CD4-positive, alpha-beta T cell treated with Interleukin-4 for 1 hour (primary cell): ENCODE data around the gene CFAP107.

Experiments
- DNase-seq, 2 donors: peaks; one replicate each; pipeline ENCODE4 v3.0.0-alpha.2; 2020 to 2022

The CFAP107 gene

GRCh38 chr1:12745126-12745991 lies 641 bp upstream of the CFAP107 start:
- DNase-seq, result no peak

GRCh38 chr1:12748778-12749355 lies 2.9 kb downstream of the CFAP107 start:
- DNase-seq, result no peak

- DNase-seq, result no peak
These were observed 8.7 kb downstream of the CFAP107 start for GRCh38 chr1:12754738-12755137.

GRCh38 chr1:12756273-12756672 lies 10.3 kb downstream of the CFAP107 start:
- DNase-seq, result no peak

- DNase-seq, result no peak
These were observed 10.9 kb downstream of the CFAP107 start for GRCh38 chr1:12756768-12757413.

GRCh38 chr1:12757836-12758235 lies 11.8 kb downstream of the CFAP107 start:
- no peak for DNase-seq

GRCh38 chr1:12760256-12760795 lies 14.3 kb downstream of the CFAP107 start:
- no peak for DNase-seq

GRCh38 chr1:12761781-12762180 lies 15.8 kb downstream of the CFAP107 start:
- no peak for DNase-seq

GRCh38 chr1:12762766-12763165 lies 16.8 kb downstream of the CFAP107 start:
- no peak for DNase-seq

GRCh38 chr1:12763479-12763878 lies 17.5 kb downstream of the CFAP107 start:
- no peak for DNase-seq

- DNase-seq, result no peak
These were observed 18.0 kb downstream of the CFAP107 start for GRCh38 chr1:12764016-12764415.

- no peak for DNase-seq
These were observed 23.0 kb downstream of the CFAP107 start for GRCh38 chr1:12769031-12769430.

GRCh38 chr1:12769976-12770505 lies 24.0 kb downstream of the CFAP107 start:
- DNase-seq, result no peak

- DNase-seq, result no peak
These were observed 24.6 kb downstream of the CFAP107 start for GRCh38 chr1:12770620-12771019.

- DNase-seq, result no peak
These were observed 25.2 kb downstream of the CFAP107 start for GRCh38 chr1:12771186-12771585.

- no peak for DNase-seq
These were observed 26.5 kb downstream of the CFAP107 start for GRCh38 chr1:12772520-12772919.

GRCh38 chr1:12773438-12773837 lies 27.4 kb downstream of the CFAP107 start, which contains the start of gene PRAMEF12:
PRAMEF12 (plus strand) TSS chr1:12773738; CDS start chr1:12774868, 1,130 bp downstream.
- DNase-seq, result no peak

- DNase-seq, result no peak
These were observed 28.9 kb downstream of the CFAP107 start for GRCh38 chr1:12774801-12775345.

- no peak for DNase-seq
These were observed 29.4 kb downstream of the CFAP107 start for GRCh38 chr1:12775443-12775842.

- no peak for DNase-seq
These were observed 31.0 kb downstream of the CFAP107 start for GRCh38 chr1:12776801-12777557.

- no peak for DNase-seq
These were observed 32.1 kb downstream of the CFAP107 start for GRCh38 chr1:12778061-12778460.

GRCh38 chr1:12778907-12779306 lies 32.9 kb downstream of the CFAP107 start:
- no peak for DNase-seq
